Sigmoid colon (tissue), 4 donors: ENCODE results near the gene HTR1B.

Source experiments
- EP300 ChIP-seq, 4 donors: sonication (generic); formaldehyde crosslinking; IDR thresholded peaks; one replicate each; pipeline ENCODE4 v1.6.1; 2017; ENCODE audit warnings: antibody characterized with exemption in 4 of 4
- POLR2AphosphoS5 ChIP-seq, 4 donors: sonication (generic); formaldehyde crosslinking; IDR thresholded peaks; one replicate each; pipeline ENCODE4 v1.6.1; 2017; ENCODE audit warnings: antibody characterized with exemption in 4 of 4

- TF ChIP-seq POLR2AphosphoS5 (IDR thresholded peaks at IDR 0.05) (no peak), EP300 (IDR thresholded peaks at IDR 0.05) (no peak)
These were observed 39.7 kb upstream of the HTR1B start for GRCh38 chr6:77502981-77503380.
